CD4-positive, alpha-beta T cell treated with Interleukin-2 at 100 ng/mL for 4 hours (primary cell): Measurements from ENCODE around the gene SCN4A.
A peak's percentile ranks its signal among the peaks of the same experiment; 100 is the strongest.
"Not testable (repeated sequence)": the region's sequence is repeated elsewhere in the genome, so short reads cannot be mapped to it uniquely, and the experiment has no call there.

Experiments used
- DNase-seq: peaks from one replicate; pipeline ENCODE4 v3.0.0-alpha.2; 2020; ENCODE audit warnings: low spot score

The SCN4A gene

GRCh38 chr17:63916566-63917185, 56.0 kb downstream of the SCN4A start:
- no peak for DNase-seq

GRCh38 chr17:63915753-63916152, 57.0 kb downstream of the SCN4A start:
- not testable (repeated sequence) for DNase-seq

GRCh38 chr17:63914471-63914870, 58.2 kb downstream of the SCN4A start:
- DNase-seq = no peak

GRCh38 chr17:63911657-63912100, 61.0 kb downstream of the SCN4A start:
- DNase-seq = peak; percentile 64

- DNase-seq = no peak
These were observed 61.6 kb downstream of the SCN4A start, which contains the start of gene CSHL1 for GRCh38 chr17:63911041-63911635. CSHL1 (minus strand) TSS chr17:63911258; CDS start chr17:63911196, 62 bp downstream.

- DNase-seq = no peak
These were observed 62.6 kb downstream of the SCN4A start for GRCh38 chr17:63910096-63910495.

GRCh38 chr17:63909586-63909985, 63.1 kb downstream of the SCN4A start:
- DNase-seq = not testable (repeated sequence)

- DNase-seq = not testable (repeated sequence)
These were observed 65.4 kb downstream of the SCN4A start for GRCh38 chr17:63907161-63907778.

GRCh38 chr17:63904796-63905195, 67.9 kb downstream of the SCN4A start:
- DNase-seq = not testable (repeated sequence)

- DNase-seq = peak; percentile 70
These were observed 68.9 kb downstream of the SCN4A start for GRCh38 chr17:63903787-63904201.

- DNase-seq = not testable (repeated sequence)
These were observed 70.7 kb downstream of the SCN4A start for GRCh38 chr17:63901971-63902370.

GRCh38 chr17:63898899-63899798, 73.6 kb downstream of the SCN4A start:
- peak; percentile 64 for DNase-seq

GRCh38 chr17:63896524-63897354, 76.0 kb downstream of the SCN4A start, which contains the start of gene CSH1:
CSH1 (minus strand) TSS chr17:63896574; CDS start chr17:63896511, 63 bp downstream.
- DNase-seq = not testable (repeated sequence)

GRCh38 chr17:63894821-63895220, 77.9 kb downstream of the SCN4A start:
- DNase-seq = not testable (repeated sequence)

- not testable (repeated sequence) for DNase-seq
These were observed 78.7 kb downstream of the SCN4A start for GRCh38 chr17:63894021-63894420.

- not testable (repeated sequence) for DNase-seq
These were observed 80.2 kb downstream of the SCN4A start for GRCh38 chr17:63892316-63893037.

- DNase-seq = peak; percentile 47
These were observed 83.5 kb downstream of the SCN4A start for GRCh38 chr17:63889026-63889848.
